ENCODE results near the gene NUDT15.

The NUDT15 gene

DNA sequence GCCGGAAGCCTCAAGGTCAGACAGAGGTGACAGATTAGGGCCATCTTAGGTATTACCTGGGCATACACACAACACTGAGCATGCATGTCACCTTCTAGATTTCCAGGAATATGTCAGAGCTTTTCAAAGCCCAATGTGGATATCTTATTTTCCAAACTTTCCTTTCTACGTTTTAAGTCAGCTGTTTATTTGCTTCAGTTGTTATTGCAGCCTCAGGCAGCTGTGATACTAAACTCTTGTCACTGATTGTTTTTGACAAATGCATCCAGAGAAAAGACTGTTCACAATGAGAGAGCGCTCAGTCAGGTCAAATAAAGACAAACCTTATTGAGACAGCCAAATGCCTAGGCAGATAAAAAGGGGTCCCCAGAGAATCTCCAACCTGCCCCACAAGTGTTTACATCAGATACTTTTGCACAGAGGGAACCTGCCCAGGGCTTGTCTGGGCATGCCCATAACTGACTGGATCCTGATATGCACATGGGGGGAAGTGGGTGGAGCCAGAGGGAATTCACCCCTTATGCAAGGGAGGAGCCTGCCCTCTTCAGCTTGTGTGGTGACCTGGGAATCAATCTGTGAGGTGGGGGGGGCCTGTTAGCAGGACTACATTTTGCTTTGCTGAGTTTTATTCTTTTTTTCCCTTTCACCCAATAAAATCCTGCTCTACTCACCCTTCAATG lies 28.9 kb downstream of the NUDT15 start:
- TF ChIP-seq, protein P1, sequence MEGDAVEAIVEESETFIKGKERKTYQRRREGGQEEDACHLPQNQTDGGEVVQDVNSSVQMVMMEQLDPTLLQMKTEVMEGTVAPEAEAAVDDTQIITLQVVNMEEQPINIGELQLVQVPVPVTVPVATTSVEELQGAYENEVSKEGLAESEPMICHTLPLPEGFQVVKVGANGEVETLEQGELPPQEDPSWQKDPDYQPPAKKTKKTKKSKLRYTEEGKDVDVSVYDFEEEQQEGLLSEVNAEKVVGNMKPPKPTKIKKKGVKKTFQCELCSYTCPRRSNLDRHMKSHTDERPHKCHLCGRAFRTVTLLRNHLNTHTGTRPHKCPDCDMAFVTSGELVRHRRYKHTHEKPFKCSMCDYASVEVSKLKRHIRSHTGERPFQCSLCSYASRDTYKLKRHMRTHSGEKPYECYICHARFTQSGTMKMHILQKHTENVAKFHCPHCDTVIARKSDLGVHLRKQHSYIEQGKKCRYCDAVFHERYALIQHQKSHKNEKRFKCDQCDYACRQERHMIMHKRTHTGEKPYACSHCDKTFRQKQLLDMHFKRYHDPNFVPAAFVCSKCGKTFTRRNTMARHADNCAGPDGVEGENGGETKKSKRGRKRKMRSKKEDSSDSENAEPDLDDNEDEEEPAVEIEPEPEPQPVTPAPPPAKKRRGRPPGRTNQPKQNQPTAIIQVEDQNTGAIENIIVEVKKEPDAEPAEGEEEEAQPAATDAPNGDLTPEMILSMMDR (IDR thresholded peaks at IDR 0.05): no peak
- H3K4me1 ChIP-seq: no peaks in the 10 kb centered on the region
- no peaks in the 10 kb centered on the region for H3K27me3 ChIP-seq
- intact Hi-C loops (cut with DNase I; ENCODE audit: low total_unique reads): no loop called here
- peaks cover 49 to 58% (median 57%) of the 10 kb centered on the region in 3 donors for H3K36me3 ChIP-seq
- DNase-seq: no peak
- H3K9me3 ChIP-seq: peaks cover 2 to 27% (median 15%) of the 10 kb centered on the region in 3 donors
- H3K27ac ChIP-seq: no peak overlapping the region
- H3K4me3 ChIP-seq: no peak overlapping the region

DNA sequence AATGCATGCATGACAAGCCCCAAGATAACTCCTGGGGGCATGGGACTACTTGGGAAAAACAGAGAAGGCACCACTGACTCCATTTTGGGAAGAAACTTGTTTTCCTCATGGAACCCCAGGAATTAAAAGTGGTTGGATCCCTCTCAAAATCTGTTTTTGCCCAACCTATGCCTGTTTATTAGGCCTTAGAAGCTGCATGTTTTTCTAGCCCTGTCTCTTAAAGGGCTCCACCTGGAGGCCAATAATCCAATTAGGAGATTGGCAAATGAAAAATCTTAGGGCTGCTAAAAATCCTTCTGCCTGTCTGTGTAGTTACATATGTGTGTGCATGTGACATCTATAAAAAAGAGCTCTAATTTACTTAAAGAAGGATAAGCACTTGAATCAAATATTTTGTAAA lies 30.5 kb downstream of the NUDT15 start:
- Histone ChIP-seq H3K4me1 (no peaks in the 10 kb centered on the region), H3K9me3 (peaks cover 2 to 27% (median 15%) of the 10 kb centered on the region in 3 donors), H3K4me3 (no peak overlapping the region), H3K27me3 (no peaks in the 10 kb centered on the region), H3K36me3 (peaks cover 64 to 74% (median 73%) of the 10 kb centered on the region in 3 donors), H3K27ac (no peak overlapping the region)
- DNase-seq: no peak
- intact Hi-C loops (cut with DNase I; ENCODE audit: low total_unique reads): no loop called here
- TF ChIP-seq, protein P1 (IDR thresholded peaks at IDR 0.05): no peak

DNA sequence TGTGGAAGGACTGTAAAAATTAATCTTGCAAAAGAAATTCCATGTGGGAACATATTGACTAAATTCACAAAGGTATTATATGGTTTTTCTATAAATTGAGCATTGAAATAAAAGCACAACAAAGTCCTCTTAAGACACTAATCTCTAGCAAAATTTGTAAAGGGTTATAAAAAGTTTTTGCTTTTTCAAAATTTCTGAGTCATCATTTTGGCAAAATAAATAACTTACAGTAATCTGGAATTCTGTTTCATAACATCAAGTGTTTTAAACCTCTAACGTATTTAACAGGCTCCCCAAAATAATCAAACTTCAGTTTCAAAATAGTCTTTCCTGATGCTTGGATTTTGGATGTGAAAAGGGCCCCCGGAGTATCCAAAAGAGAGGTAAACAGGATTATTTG lies 31.4 kb downstream of the NUDT15 start:
- intact Hi-C loops (cut with DNase I; ENCODE audit: low total_unique reads): no loop called here
- no peaks in the 10 kb centered on the region for H3K27me3 ChIP-seq
- H3K9me3 ChIP-seq: peaks cover 2 to 27% (median 15%) of the 10 kb centered on the region in 3 donors
- no peak overlapping the region for H3K4me3 ChIP-seq
- H3K27ac ChIP-seq: no peak overlapping the region
- DNase-seq: no peak
- H3K36me3 ChIP-seq: peaks cover 72 to 82% (median 79%) of the 10 kb centered on the region in 3 donors
- no peaks in the 10 kb centered on the region for H3K4me1 ChIP-seq
- TF ChIP-seq, protein P1 (IDR thresholded peaks at IDR 0.05): no peak

DNA sequence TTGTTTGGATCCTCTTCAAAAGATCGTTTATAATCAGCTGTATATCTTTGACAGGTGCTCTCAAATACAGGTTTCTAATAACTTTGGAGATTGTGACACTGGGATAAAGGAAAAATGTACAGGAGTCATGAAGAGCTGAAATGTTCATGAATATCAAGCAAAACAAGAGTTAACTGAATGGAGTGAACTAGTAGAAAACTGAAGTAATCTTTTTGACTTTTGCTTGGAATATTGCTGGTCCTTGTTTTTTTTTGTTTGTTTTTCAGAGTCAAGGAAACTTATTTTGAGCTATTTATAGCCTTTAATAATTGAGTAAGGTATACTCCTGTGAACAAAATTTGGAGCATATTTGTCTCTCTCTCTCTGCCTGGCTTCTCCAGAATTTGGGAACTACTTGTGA lies 32.0 kb downstream of the NUDT15 start:
- TF ChIP-seq, protein P1 (IDR thresholded peaks at IDR 0.05): no peak
- H3K4me1 ChIP-seq: no peaks in the 10 kb centered on the region
- intact Hi-C loops (cut with DNase I; ENCODE audit: low total_unique reads): no loop called here
- peaks cover 76 to 88% (median 85%) of the 10 kb centered on the region in 3 donors for H3K36me3 ChIP-seq
- no peak overlapping the region for H3K27ac ChIP-seq
- DNase-seq: no peak
- peaks cover 2 to 27% (median 15%) of the 10 kb centered on the region in 3 donors for H3K9me3 ChIP-seq
- no peak overlapping the region for H3K4me3 ChIP-seq
- no peaks in the 10 kb centered on the region for H3K27me3 ChIP-seq

DNA sequence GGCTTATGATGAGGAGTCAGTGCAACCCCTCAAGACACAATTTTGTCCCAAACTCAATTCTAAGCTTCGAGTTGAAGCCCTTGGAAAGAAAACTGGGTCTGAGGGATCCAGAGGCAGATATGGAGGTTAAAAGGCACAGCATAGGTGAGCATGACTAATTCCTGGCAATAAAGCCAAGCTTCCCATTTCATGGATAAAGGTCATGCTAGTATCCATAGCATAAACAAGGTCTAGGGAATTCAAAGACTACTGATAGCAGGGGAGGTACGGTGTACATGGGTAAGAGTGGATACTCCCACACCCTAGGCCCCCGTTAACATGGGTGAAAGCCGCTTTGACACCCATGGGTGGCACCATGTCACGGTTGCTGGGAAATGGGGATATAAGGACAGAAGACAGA lies 33.4 kb downstream of the NUDT15 start:
- Histone ChIP-seq H3K9me3 (peaks cover 2 to 27% (median 15%) of the 10 kb centered on the region in 3 donors), H3K27ac (no peak overlapping the region), H3K36me3 (peaks cover 90 to 100% (median 98%) of the 10 kb centered on the region in 3 donors), H3K4me1 (no peaks in the 10 kb centered on the region), H3K27me3 (no peaks in the 10 kb centered on the region), H3K4me3 (no peak overlapping the region)
- TF ChIP-seq, protein P1 (IDR thresholded peaks at IDR 0.05): no peak
- DNase-seq: no peak
- intact Hi-C loops (cut with DNase I; ENCODE audit: low total_unique reads): no loop called here
